Measurements from ENCODE around the gene INHA.

Gene INHA

DNA sequence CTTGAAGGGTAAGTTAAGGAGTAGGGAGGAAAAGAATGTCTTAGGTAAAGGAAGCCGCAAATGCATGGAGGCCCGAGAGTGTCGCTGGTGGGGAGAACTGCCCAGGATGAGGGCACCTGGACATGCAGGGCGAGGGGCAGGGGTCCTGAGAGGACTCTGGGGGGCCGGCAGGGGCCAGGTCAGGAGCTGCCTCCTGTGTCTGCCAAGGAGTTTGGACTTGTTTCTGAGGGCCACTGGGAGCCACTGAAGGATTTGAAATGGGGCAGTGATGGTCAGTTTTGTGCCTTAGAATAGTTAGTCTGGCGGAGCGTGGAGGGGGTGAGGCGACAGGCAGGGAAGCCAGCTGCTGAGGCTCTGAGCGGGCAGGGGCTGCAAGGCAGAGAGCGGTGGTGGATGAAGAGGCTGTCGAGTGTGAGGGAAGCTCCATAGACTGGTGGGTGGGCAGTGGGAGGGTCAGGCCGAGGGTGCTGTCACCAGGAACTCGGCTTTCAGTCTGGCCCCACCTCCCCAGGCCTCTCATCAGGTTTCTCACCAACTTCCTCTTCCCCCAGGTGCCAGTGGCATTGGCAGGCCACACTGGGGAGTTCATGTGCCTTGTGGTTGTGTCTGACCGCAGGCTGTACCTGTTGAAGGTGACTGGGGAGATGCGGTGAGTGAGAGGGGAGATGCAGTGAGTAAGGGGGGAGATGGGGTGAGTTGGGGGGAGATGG, 40.6 kb downstream of the INHA start:
- DNase-seq (ENCODE audit: low spot score) = no peak

DNA sequence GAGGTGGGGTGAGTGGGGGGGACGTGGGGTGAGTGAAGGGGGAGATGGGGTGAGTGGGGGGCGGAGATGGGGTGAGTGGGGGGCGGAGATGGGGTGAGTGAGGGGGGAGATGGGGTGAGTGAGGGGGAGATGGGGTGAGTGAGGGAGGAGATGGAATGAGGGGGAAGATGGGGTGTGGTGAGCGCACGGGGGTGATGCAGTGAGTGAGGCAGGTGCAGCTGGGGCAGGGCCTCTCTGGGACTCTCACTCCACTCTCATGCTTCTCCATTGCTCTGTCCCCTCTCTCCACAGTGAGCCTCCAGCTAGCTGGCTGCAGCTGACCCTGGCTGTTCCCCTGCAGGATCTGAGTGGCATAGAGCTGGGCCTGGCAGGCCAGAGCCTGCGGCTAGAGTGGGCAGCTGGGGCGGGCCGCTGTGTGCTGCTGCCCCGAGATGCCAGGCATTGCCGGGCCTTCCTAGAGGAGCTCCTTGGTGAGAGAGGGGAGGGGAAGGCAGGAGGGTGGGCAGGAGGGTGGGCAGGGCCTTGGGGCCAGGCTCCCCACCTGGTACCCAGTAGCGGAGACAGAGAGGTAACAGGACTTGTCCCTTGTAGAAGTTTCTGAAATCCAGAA, 41.5 kb downstream of the INHA start:
- no peak for DNase-seq (ENCODE audit: low spot score)

DNA sequence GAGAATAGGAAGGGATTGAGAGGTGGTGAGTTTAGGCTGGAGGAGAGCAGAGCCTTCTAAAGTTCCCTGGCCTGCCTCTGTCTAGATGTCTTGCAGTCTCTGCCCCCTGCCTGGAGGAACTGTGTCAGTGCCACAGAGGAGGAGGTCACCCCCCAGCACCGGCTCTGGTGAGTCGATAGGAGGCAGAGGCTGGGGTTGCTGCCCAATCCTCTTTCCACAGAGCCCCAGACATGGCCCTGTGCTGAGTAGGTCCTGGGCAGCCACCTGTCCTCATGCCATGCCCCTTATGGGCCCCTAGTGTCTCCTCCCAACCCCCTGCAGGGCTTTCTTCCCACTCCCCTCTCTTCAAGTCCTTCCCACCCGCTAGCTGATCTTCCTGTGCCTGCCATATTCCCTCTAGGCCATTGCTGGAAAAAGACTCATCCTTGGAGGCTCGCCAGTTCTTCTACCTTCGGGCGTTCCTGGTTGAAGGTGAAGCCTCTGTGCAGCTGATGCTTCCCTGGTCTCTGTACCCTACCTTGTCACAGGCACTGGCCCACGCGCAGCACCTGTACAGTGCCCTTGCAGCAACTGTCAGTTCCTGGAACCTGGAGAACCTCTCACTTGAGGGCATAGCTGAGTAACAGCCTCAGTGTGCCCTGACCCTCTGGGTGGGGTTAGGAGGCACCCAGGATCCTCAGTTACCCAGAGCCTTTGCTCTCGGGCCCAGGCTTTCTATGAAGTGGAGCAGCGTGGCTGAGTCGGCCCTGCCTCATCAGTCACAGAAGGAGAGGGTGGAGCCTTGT, 42.2 kb downstream of the INHA start:
- no peak for DNase-seq (ENCODE audit: low spot score)

DNA sequence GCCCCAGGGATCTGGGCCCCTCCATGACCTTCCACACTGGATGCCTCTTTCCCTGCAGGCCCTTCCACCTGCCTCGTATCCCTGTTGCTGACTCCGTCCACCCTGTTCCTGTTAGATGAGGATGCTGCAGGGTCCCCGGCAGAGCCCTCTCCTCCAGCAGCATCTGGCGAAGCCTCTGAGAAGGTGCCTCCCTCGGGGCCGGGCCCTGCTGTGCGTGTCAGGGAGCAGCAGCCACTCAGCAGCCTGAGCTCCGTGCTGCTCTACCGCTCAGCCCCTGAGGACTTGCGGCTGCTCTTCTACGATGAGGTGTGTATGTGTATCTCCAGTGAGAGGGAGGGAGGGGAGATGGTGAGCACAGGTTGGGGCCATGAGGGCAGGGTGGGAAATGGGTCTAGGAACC, 42.9 kb downstream of the INHA start:
- no peak for DNase-seq (ENCODE audit: low spot score)

DNA sequence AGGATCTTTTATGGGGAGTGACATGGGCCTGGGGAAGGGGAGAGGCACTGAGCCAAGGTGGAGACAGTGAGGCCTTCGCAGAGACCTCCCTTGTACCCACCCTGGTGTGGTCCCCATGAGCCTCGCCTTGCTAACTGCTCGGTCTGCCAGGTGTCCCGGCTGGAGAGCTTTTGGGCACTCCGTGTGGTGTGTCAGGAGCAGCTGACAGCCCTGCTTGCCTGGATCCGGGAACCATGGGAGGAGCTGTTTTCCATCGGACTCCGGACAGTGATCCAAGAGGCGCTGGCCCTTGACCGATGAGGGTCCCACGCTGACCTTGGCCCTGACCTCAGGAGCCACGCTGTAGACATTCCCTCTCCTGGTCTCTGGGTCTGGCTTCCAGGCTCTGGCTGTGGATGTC, 43.8 kb downstream of the INHA start:
- DNase-seq (ENCODE audit: low spot score) = peak; percentile 16

DNA sequence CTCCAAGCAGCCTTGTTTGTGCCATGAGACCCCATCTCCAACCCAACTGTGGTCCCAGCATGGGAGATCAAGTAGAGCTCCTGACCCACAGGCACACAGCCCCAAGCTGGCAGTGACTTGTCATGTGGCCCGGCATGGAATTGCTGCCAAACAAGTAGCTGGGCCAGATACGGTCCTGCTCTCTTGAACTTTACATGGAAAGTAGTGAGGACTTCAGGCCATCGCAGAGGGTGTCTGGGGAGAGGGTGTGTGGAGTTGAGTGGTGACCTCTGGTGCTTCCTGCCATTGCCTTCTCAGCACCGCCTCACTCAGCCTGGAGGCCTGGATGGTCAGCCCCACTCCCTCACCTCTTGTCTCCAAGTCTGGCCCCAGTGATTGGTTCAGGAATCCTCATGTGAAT, 44.4 kb downstream of the INHA start:
- DNase-seq (ENCODE audit: low spot score) = no peak

DNA sequence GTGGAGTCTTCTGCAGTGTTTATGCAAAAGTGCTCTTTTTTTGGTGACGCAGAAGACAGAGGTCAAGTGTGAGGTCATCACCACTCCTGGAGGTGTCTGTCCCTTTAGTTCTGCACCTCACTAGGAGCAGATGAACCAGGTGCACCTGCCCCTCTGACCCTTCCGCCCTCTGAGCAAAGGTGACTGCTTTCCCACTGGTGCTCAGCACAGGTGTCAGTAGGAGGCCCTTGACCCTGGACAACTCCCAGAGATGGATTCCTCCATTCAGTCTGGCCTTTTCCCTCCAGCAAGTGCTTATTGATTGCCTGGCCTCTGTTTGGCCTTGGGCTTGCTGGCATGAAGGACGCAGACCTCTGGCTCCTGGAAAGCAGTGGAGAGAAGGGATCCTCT, 46.6 kb downstream of the INHA start:
- DNase-seq (ENCODE audit: low spot score) = no peak

DNA sequence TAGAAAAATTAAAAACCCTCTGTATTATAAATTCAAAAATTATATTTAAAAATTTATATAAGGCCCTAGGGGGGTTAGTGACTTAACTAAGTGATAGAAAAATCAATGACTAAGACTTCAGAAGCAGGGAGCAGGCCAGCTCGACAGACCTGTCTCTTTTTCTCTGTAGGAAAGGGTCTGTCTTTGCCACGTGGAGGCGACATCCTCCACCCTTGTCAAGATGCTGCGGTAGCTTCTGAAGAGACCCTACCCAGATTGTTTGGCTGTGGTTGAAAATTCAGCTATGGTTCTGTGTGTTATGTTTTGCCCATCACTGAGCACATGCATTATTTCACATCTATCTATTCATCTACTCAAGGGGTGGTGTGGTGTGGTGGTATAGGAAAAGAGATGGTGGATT, 47.1 kb downstream of the INHA start:
- DNase-seq (ENCODE audit: low spot score) = no peak

DNA sequence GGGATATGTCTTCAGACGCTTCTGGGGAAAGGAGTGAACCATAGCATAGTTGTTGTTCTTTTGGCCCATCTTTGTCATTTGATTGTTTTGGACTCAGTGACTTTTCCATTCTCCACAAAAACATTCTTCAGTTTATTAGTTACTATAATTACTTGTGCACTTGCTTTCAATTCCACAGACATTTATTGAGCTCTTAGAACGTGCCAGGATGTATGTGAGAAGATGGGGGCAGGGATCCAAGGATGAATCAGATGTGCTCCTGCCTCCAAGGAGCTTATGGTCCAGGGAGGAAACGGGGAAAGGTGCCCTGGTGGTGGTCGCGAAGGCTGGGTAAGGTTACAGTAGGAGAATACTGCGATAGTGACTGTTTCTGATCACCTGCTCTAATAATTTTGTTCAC, 48.4 kb downstream of the INHA start:
- no peak for DNase-seq (ENCODE audit: low spot score)

DNA sequence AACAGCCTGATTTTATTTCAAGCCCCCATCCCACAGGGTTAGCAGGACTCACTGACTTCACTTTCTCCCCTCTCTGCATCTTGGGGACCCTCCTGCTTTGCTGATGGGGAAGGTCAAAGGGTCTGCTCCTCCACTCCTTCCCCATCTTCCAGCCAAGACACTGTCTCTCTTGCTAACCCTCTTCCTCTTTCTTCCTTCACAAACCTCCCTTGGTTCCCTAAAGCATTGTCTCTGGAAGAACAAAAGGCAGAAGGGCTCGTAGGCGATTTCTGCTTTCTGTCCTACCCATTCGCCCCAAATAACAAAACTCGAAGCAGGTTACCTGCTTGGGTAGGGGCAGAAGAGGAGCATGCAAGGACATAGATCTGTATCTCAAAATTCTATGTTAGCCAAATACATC, 49.8 kb downstream of the INHA start:
- no peak for DNase-seq (ENCODE audit: low spot score)

DNA sequence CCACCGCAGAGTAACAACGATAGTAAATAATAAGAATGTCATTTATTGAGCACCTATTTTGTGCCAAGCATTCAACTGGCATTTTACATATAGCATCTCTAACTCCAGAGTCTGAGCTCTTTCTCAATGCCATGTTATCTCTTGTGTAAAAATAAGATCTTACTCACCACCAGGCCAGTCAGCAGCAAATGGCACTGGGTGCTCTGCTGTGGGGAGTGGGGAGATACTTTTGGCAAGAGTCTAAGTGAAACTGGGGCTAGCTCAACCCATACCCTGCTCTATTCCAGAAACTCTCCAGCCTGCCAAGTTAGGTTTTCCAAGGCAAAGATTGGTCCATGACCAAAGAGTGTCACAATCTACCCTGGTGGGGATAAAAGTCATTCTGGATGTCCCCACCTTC, 50.4 kb downstream of the INHA start:
- no peak for DNase-seq (ENCODE audit: low spot score)

DNA sequence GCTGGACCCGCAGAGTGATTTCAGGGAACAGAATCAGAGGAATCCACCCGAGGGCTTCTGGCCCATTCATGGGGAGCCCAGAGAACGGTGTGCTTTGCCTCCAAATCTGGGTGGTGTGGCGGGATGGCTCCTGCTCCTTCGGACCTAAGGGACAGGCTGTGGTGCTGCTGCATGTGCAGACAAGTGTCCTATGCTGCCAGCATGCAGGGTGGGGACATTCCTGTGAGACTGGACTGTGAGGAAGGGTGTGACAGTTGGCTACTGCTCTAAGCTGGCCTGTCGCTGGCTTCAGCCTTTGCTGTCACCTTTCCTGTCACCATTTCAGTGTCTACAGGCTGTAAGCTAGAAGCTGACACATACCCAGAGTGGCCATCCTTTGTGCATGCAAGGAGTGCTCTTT, 52.5 kb downstream of the INHA start:
- DNase-seq (ENCODE audit: low spot score) = no peak

DNA sequence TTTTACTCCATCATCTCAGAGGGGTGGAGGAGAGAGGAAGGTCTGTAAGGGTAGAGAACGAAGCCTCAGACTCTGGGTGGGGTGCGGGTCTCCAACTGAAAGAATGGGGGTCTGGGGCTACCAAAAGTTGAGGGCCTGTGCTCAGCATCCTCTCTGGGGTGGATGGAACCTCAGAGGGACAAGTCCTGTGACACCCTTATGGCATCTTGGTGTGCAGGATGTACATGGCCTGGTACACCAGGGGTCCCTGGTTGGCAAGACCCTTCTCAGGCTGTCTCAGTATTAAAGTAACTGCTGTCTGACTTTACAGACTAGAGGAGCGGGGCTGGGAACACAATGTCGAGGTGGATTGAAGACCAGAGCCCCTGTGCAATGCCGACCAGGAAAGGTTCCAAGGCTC, 53.1 kb downstream of the INHA start:
- no peak for DNase-seq (ENCODE audit: low spot score)
